ENCODE data around the gene HIP1.

DNA sequence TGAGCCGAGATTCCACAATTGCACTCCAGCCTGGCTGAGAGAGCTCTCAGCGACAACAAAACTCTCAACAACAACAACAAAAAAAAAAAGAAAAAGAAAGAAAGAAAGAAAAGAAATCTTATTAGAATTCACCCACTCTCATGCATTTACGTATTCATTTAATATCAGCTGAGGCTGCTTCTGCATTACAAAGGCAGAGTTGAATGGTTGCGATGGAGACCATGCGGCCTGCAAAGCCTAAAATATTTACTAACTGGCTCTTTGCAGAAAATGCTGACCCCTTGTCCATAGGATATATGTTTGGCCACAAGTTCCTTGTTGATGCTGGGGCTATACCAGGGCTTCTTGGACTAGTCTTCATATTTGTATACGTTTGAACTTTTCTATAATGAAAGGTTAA lies 137.2 kb downstream of the HIP1 start:
- TF ChIP-seq CTCF (IDR thresholded peaks at IDR 0.05; ENCODE audit: insufficient read depth, low read depth, low read length) (no peak), EZH2 (IDR thresholded peaks at IDR 0.05; ENCODE audit: insufficient read depth, low read length) (no peak)

Measured in astrocyte (in vitro differentiated cells and primary cell).